ENCODE results near the gene NDUFA5.

Gene NDUFA5

GRCh38 chr7:123500878-123501489, 56.6 kb downstream of the NDUFA5 start:
- no peak for DNase-seq

- no peak for DNase-seq
Measured at GRCh38 chr7:123499211-123499970, 58.2 kb downstream of the NDUFA5 start.

GRCh38 chr7:123498601-123499000, 59.0 kb downstream of the NDUFA5 start:
- no peak for DNase-seq

GRCh38 chr7:123498031-123498430, 59.6 kb downstream of the NDUFA5 start:
- DNase-seq: no peak

GRCh38 chr7:123494193-123494796, 63.3 kb downstream of the NDUFA5 start:
- DNase-seq: peak in 1 of 2 donors; percentile 47

GRCh38 chr7:123492485-123492884, 65.1 kb downstream of the NDUFA5 start:
- DNase-seq: no peak

Data from hippocampal formation (tissue), 2 donors.